NCI-H526 treated with DMSO at 0.1 percent for 48 hours (cell line): ENCODE data around the gene TRIM4.
"Not testable (repeated sequence)": the region's sequence is repeated elsewhere in the genome, so short reads cannot be mapped to it uniquely, and the experiment has no call there.

Experiments
- DNase-seq: peaks from one replicate; lab custom pipeline; 2025; lab: John Stamatoyannopoulos, UW

Gene TRIM4

DNA sequence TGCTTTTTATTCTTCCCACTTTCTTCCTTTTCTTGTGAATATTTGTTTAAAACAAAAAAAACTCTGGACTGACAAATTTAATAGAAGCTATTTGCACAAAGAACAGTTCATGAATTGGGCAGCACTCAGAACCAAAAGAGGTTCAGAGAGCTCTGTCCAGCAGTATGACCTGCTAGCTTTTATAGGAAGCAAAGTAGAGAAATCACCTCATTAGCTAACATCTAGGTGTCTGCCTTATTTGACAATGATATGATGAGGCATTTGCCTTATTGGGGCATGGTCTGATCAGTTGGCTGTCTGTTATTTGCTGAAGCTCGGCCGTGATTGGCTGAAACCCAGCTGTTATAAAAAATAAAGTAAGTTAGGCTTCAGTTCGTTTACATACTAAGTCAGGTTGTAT lies 819 bp upstream of the TRIM4 start:
- DNase-seq: no peak

DNA sequence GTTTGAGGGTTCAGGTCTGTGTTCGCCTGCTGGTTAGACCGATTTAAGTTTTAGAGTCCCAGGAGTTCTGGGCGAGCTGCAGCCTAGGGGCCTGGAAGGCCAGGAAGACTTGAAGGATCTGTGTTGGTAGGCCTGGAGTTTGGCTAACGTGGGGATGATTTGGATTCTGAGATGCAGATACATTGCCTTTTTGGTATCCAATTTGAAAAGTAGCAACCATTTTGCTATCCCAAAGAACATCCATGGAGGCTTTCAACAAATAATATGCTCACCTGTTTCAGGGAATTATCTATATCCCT lies 433 bp upstream of the TRIM4 start:
- no peak for DNase-seq

DNA sequence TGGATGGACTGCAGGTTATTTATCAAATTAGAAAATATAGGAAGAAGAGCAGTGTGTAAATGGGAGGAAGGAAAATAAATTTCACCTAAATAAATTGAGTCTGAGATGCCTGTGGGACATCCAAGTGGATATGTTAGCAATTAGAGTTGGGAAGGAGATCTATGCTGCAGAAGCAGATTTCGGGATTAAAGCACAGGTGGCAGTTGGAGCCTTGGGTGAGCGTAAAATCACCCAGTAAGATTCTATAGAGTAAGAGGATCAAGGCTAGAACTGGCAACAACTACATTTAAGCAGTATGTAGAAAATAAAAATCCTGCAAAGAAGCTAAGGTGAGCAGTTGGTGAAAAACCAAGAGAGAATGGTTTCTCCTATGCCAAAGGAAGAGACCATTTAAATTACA lies 8.4 kb downstream of the TRIM4 start:
- no peak for DNase-seq

DNA sequence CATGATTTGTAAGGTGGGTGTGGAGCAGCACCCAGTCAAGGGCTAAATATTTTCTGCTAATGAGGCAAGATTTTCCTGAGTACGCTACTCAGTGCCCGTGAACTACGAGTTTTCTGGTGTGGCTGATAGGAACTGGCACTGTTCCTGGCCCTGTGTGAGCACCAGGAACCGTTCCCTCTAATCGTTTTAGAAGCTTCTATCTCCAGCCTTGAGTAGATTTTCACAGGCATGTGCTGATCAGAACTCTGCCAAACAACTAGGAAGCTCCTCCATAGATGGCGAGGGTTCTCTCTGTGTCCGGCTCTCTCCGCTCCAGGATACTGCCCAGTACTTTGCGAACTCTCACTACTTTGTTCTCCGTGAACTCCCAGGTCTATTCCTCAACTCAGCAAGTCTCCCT lies 17.7 kb downstream of the TRIM4 start:
- DNase-seq: no peak

DNA sequence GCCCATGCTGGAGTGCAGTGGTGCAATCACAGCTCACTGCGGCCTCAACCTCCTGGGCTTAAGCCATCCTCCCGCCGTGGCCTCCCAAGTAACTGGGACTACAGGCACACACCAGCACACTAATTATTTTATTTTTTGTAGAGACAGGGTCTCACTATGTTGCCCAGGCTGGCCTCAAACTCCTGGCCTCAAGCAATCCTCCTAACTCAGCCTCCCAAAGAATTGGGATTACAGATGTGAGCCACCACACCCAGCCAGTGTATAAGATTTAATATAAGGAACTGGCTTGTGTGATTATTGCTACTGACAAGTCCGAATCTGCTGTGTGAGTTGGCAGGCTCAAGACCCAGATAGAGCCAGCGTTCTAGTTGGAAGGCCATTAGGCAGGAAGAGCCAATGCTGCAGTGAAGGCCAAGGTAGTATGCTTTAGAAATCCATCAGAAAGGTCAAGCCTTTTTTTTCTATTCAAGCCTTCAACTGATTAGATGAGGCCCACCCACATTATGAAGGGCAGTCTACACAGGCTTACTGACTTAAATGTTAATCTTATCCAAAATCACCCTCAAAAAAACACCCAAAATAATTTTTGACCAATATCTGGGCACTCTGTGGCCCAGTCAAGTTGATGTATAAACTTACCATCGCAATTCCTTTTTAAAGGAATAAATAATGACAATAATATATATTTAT lies 19.4 kb downstream of the TRIM4 start:
- no peak for DNase-seq

DNA sequence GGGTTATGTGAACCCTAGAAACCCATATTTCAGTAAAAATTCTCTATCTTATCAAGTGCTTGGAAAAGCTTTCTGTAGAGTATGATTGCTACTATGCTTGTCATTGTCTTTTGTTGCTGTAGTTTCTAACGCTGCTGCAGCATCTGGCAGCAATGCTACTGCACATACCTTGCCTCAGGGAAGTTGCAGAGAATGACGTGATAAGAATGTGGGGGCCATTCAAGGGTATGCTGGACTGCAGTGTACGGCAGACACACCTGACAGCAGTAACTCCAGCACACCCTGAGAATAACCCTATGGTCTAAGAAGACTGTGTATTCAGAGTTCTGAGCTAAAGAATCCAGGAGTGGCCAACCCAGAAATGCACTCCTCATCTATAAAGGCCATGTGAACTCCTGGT lies 20.5 kb downstream of the TRIM4 start:
- DNase-seq: no peak

DNA sequence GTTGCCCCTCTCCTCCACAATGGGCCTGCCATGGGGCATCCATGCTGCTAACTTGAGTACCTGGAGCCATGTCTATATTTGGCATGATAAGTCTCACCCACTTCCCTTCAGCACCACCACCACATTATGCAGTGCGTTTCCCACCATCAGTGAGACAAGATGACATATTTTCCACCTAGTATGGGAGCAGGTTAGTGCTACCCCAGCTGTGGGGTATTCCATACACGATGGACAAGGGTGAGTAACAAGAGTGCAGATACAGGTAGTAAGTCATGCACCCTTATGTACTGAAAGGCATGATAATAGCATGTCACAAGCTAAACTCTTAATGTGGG lies 21.3 kb downstream of the TRIM4 start:
- DNase-seq: no peak

DNA sequence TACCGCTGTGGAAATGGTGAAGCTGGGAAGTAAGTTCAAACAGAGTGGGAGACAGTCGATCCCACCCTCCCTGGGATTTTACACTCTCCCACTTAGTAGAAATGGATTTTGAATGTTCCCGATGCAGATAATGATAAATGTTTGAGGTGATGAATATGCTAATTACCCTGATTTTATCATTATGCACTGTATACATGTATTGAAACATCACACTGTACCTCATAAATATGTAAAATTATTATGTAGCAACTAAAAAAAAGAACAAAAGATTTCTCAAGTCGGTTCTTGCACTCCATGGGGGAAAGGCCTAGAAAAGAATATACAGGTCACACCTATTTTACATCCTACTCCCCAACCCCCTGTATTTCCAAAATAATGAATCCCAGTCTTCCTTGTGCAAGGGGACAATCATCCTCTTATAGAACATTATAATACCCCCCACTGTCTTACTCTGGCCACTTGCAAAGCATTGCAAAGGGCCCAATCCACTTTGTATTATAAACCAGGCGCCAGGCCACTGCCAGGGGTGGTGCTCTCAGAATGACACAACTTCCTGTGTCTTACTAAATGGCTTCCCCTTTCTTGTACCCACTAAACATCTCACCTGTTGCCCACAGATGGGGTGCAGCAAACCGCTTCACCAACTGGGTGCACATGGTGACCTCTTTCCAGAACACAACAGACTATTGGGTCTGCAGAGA lies 21.9 kb downstream of the TRIM4 start:
- DNase-seq: no peak

DNA sequence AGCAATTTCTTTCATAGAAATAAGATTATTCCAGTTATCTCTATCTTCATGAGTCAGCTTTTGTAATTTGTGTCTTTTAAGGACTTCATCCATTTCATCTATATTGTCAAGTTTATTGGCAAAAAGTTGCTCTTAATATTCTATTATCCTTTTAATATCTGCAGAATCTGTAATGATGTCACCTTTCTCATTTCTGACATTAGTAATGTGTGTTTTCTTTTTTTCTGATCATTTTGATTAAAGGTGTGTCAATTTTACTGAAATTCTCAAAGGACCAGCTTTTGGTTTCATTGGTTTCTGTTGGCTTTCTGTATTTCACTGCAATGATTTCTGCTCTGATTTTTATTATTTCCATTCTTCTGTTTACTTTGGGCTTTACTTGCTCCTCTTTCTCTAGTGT lies 24.6 kb downstream of the TRIM4 start:
- no peak for DNase-seq

DNA sequence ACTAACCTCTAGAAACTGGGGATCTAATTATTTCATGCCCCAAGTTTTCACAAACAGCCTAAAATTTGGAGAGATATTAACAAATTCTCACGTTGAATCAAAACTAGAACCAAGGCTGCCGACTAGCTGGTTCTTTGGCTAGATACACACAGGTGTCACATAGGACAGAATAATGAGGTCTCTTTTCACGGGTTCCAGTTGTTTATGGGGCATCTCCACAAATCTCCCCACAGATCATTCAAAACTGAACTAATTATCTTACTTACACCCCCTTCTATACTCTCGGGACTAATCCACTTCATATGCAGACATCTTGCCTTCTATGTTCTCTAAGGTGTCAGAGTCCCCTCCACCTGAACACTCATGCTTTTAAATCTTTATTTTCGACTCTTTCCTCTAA lies 26.1 kb downstream of the TRIM4 start:
- DNase-seq: no peak

DNA sequence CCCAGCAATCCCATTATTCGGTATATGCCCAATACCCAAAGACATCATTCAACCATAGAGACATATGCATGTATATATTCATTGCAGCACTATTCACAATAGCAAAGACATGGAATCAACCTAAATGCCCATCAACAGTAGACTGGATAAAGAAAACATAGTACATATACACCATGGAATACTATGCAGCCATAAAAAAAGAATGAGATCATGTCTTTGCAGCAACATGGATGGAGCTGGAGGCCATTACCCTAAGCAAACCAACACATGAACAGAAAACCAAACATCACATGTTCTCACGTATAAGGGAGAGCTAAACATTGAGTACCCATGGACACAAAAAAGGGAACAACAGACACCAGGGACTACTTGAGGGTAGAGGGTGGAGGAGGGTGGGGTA lies 29.0 kb downstream of the TRIM4 start:
- not testable (repeated sequence) for DNase-seq

DNA sequence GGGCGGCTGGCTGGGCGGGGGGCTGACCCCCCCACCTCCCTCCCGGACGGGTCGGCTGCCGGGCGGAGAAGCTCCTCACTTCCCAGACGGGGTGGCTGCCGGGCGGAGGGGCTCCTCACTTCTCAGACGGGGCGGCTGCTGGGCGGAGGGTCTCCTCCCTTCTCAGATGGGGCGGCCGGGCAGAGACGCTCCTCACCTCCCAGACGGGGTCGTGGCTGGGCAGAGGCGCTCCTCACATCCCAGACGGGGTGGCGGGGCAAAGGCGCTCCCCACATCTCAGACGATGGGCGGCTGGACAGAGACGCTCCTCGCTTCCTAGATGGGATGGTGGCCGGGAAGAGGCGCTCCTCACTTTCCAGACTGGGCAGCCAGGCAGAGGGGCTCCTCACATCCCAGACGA lies 31.0 kb downstream of the TRIM4 start:
- not testable (repeated sequence) for DNase-seq

DNA sequence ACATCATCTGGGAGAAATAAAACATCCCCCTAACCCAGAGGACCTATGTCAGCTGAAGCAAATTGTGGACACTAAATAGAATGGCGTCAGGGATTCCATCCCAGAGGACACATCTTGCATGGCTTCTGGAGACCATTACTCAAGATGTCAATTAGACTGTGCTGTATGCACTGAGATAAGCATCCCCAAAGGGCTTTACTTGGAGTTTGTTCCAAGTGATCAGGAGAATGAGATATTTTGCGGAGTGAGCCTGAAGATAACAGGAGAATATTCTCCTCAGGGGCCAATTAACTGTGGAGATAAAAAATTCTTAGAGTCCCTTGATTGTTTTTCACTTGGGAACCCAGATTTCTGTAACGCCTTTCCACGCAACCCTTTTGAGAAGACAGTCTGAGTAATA lies 38.0 kb downstream of the TRIM4 start:
- no peak for DNase-seq

DNA sequence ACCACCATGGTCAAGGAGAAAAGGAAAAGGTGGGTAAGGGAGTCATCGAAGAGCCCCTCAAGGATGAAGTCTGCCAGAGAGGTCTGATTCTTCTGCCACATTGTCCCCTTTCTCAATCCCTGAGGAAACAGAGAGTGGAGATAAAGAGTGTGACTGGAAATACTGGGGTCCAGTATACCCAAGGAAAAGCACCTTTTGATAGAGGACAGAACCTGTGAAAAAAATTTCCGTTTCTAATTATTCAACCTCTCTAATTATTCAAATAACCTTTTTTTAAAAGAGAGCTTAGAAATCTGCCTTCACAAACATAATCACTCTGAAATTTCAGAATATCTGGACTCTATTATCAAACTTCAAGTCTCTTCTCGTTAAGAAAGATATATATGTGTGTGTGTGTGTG lies 42.4 kb downstream of the TRIM4 start, which contains the start of gene OR2AE1:
Gene OR2AE1 (minus strand): TSS at position 101 of the 400 bp plus-strand sequence. CDS start 0 bp downstream, at position 101.
- no peak for DNase-seq

DNA sequence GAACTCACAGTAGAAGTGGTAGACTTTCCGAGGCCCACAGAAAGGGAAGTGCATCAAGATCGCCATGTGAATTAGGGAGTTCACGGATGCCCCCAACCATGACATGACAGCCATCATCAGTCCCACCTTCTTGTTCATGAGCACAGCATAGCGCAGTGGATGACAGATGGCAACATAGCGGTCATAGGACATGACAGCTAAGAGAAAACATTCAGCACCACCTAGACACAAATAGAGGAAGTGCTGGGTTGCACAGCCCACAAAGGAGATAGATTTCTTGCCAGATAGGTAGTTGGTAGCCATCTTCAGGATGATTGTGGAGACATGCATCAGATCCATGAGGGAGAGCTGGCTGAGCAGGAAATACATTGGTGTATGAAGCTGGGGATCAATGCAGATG lies 42.8 kb downstream of the TRIM4 start:
- DNase-seq: no peak

DNA sequence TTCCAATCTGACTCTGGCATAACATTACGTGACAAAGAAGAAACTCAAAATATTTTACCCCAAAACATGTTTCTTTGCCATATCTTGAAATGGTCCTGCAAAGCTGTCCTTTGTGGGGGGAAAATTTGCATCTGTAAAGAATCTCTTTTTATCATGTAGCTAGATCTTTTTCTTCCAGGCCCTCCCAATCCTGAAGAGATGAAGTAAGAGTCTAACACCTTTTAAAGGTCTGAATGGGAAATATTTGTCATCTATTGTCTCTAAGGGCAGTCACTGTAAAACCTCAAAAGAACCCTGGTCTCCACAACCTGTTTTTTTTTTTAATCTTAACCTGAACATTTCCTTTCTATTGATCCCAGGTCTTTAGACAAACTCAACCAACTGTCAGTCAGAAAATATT lies 51.1 kb downstream of the TRIM4 start:
- no peak for DNase-seq

DNA sequence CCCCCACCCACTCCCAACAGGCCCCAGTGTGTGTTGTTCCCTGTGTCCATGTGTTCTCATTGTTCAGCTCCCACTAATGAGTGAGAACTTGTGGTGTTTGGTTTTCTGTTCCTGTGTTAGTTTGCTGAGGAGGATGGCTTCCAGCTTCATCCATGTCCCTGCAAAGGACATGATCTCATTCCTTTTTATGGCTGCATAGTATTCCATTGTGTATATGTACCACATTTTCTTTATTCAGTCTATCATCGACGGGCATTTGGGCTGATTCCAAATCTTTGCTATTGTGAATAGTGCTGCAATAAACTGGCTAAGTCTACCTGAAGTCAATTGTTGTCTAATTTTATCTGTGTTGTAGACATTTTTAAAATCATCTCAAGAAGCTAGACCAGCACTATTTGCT lies 51.9 kb downstream of the TRIM4 start:
- not testable (repeated sequence) for DNase-seq

DNA sequence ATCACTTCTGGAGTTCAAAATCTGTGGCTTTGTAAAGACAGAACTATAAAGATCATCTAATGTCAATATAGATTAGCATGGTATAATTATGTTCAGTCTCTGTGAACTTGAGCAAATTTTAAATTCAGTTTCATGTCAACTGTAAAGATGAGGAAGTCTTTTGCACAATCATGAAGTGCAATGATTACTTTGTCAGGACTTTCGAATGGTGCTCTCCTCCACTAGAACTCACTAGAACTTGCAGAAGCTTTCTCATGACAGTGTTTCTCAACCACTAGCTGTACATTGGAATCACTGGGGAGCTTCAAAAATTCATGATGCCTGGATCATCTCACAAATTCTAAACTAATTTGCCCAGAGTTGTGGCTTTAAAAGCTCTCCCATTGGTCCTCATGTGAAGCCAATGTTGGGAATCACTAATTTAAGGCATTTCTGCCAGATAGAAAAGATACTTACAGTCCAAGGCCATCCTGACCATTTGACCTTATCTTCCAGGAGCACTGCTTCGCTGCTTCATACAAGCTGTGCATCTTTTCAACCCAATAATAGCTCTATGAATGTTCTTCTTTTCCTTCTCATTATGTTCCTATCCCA lies 55.4 kb downstream of the TRIM4 start:
- no peak for DNase-seq

DNA sequence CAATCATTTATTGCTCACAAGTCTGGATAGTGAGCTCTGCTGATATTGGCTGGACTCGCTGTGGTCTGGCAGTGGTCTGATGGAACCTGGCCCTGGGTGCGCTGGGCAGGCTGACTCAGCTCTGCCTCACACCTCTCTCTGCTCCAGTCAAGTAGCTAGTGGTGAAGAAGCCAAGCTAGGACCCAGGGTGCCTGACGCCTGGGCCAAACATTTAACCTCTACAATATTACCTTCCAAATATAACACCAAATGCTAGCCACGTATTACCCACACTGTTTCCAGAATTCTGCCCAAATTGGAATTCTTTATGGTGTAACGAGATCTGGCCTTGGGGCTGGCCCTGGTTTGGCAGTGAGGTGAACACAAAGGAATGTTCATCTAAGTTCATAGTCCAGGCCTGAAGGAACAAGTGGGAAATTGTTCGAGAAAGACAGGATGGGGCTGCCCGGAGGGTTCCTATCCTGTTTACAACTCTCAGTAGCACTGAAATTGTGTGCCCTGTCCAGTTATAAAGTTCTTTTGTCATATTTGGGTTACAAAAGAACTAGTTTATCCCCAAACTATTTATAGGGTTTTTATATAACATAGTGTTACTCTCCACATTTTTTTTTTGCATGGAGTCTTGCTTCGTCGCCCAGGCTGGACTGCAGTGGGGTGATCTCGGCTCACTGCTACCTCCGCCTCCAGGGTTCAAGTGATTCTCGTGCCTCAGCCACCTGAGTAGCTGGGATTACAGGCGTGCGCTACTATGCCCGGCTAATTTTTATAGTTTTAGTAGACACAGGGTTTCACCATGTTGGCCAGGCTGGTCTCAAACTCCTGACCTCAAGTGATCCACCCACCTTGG lies 58.8 kb downstream of the TRIM4 start:
- DNase-seq: no peak

DNA sequence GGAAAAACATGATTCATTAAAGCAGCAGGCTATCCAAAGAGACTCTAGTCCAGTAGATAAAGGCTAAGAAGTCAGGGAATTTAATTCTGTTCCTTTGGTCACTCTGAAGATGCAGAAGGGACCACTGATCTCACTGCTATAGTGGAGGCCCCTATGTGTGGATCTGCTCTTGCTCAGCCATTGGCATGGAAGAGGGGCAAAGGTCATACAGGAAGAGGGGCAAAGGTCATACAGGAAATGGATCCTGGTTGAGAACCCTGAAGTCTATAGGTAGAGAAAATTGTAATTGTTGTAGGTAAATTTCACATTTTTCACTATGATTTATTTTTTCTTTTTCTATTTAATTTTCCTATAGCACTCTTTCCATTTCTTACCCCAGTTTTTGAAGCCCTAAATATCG lies 64.1 kb downstream of the TRIM4 start:
- DNase-seq: no peak

DNA sequence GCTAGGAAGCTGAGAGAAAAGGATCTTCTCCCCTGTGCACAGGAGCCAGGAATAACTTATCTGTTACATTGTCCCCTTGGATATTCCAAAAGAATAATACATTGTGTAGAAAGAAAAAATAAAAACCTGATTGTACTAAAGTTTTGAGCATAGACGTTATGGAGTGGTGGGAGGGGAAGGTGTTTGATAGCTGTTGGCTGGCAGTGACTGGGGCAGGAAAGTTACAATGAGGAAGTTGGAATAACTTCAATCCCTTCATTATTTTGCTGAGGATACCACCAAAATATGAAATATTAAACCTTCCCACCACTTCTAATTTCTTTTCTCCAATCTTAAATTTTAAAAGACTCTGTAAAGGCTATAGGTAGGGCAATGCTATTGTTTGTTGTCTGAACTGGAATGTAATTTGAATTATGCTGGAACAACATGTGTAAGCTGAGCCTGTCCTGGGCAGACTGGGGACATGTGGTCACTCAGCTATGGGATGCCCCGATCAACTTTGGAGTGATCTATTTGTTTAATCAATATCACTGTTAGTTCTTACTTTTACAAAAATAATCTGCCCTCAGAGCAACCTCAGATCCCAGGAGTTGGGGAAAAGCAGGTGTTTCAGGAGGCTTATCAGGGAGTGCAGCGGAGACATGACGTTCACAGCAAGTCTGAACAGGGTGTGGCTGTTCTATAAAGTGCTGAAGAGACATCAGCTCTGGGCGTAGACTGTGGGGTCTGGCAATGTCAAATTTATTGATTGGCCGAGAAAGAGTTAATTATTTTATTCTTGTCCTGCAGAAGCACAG lies 70.7 kb downstream of the TRIM4 start:
- no peak for DNase-seq

DNA sequence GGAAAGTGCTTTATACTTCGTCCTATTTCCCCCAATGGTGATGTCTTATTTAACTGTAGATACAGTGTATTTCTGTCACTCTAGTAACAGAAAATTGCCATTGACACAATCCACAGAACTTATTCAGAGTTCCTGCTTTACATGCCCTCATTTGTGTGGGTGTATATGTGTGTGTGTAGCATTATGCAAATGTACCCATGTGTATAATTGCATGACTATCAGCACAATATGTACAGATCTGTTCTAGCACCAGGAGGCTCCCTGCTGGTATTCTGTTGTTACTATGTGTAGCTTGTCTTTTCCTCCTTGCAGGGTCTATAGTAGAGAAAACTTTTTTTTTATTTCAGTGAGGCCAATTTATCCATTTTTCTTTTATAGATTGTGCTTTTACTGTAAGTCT lies 75.0 kb downstream of the TRIM4 start:
- DNase-seq: peak; percentile 88
